SU-DHL-6 (cell line): Measurements from ENCODE around the gene KLF18.

Experiments
- H2AFZ ChIP-seq: fragments of 200-600 bp; sonication (generic); 2 replicates; pipeline ENCODE4 v1.6.1; 2014; ENCODE audit warnings: low read depth, mild to moderate bottlenecking, moderate library complexity, mixed read lengths, antibody characterized with exemption, low read length; ENCODE audit not compliant: severe bottlenecking
- H3F3A ChIP-seq: fragments of 200-600 bp; shearing (Covaris generic); 2 replicates; pipeline ENCODE4 v1.6.0; 2016; ENCODE audit warnings: antibody characterized with exemption, mild to moderate bottlenecking; ENCODE audit not compliant: insufficient read depth
- H3K27ac ChIP-seq: fragments of 200-600 bp; sonication (generic); 2 replicates; pipeline ENCODE4 v1.5.1; 2016; ENCODE audit warnings: low read depth, mild to moderate bottlenecking, low read length, moderate library complexity, mixed read lengths
- H3K27me3 ChIP-seq: fragments of 200-600 bp; sonication (generic), shearing (Covaris generic); 2 replicates; pipeline ENCODE4 v1.6.0; 2014; ENCODE audit warnings: mild to moderate bottlenecking, low read length
- H3K36me3 ChIP-seq: fragments of 200-600 bp; sonication (generic); 2 replicates; pipeline ENCODE4 v1.6.1; 2014; ENCODE audit warnings: mild to moderate bottlenecking, low read length, mixed read lengths
- H3K4me2 ChIP-seq: fragments of 300-600, 200-600 bp; shearing (Covaris generic), sonication (generic); 2 replicates; pipeline ENCODE4 v1.6.0; 2014; ENCODE audit warnings: low read length, low read depth, mild to moderate bottlenecking; ENCODE audit not compliant: poor library complexity, severe bottlenecking
- H3K4me3 ChIP-seq: fragments of 200-600 bp; sonication (generic); 2 replicates; pipeline ENCODE4 v1.5.1; 2014; ENCODE audit warnings: antibody characterized with exemption, low read length, mild to moderate bottlenecking, mixed read lengths; ENCODE audit not compliant: insufficient read depth, poor library complexity, severe bottlenecking
- H3K79me2 ChIP-seq: fragments of 200-600 bp; sonication (generic); 2 replicates; pipeline ENCODE4 v1.6.1; 2014; ENCODE audit warnings: mild to moderate bottlenecking, low read length, moderate library complexity; ENCODE audit not compliant: insufficient read depth
- H3K9ac ChIP-seq: fragments of 200-600 bp; sonication (generic); 2 replicates; pipeline ENCODE4 v1.7.0; 2014; ENCODE audit warnings: mild to moderate bottlenecking, low read length
- H3K9me2 ChIP-seq: fragments of 200-600 bp; sonication (generic); replicated peaks from 2 replicates; pipeline ENCODE4 v1.6.1; 2014; ENCODE audit warnings: low read length; ENCODE audit not compliant: insufficient read depth
- H3K9me3 ChIP-seq: fragments of 200-600 bp; sonication (generic); 2 replicates; pipeline ENCODE4 v1.6.1; 2014; ENCODE audit warnings: low read length, mixed read lengths; ENCODE audit not compliant: insufficient read depth
- H4K20me1 ChIP-seq: fragments of 200-600 bp; sonication (generic); 2 replicates; pipeline ENCODE4 v1.6.1; 2014; ENCODE audit warnings: low read depth, mild to moderate bottlenecking, antibody characterized with exemption, low read length, moderate library complexity, mixed read lengths
- EZH2phosphoT487 ChIP-seq: fragments of 200-600 bp; sonication (generic), shearing (Covaris generic); conservative IDR thresholded peaks from 2 replicates; pipeline ENCODE4 v1.6.1; 2018; ENCODE audit warnings: mild to moderate bottlenecking, antibody characterized with exemption, low read length, moderate library complexity, mixed read lengths
- TF ChIP-seq, protein P1 (sequence below): fragments of 200-600 bp; sonication (generic); IDR thresholded peaks from one replicate; pipeline ENCODE4 v1.5.1; 2017; ENCODE audit warnings: antibody characterized with exemption, mild to moderate bottlenecking, low read length, moderate library complexity; ENCODE audit not compliant: insufficient read depth, poor library complexity, severe bottlenecking

Gene KLF18

DNA sequence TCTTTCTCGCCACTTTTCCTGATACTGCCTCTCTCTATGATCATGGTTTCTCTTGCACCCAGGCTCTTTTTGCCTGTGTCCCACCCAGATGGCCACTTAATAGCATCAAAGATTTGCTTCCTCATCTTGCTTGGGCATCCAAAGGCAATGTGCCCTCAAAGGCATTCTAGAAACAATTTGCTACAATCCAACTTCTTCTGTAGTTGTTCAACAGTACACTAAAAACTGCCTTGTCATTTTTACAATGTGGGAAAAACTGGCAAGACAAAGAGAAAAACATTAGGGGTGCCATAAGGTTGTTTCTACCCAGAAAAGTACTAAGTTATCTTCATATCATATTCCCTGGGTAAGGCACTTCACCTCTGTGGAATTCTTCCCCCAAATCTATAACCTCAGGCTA lies 16.5 kb upstream of the KLF18 start:
- no peaks in the 10 kb centered on the region for H3K36me3 ChIP-seq
- H3K9me3 ChIP-seq, result no peaks in the 10 kb centered on the region
- H2AFZ ChIP-seq, result no peak overlapping the region
- H3K4me2 ChIP-seq, result no peak overlapping the region
- H3K79me2 ChIP-seq, result no peaks in the 10 kb centered on the region
- H3K27me3 ChIP-seq, result no peaks in the 10 kb centered on the region
- H3F3A ChIP-seq, result no peaks in the 10 kb centered on the region
- H4K20me1 ChIP-seq, result no peaks in the 10 kb centered on the region
- H3K4me3 ChIP-seq, result no peak overlapping the region
- no peak for TF ChIP-seq EZH2phosphoT487
- TF ChIP-seq, protein P1, sequence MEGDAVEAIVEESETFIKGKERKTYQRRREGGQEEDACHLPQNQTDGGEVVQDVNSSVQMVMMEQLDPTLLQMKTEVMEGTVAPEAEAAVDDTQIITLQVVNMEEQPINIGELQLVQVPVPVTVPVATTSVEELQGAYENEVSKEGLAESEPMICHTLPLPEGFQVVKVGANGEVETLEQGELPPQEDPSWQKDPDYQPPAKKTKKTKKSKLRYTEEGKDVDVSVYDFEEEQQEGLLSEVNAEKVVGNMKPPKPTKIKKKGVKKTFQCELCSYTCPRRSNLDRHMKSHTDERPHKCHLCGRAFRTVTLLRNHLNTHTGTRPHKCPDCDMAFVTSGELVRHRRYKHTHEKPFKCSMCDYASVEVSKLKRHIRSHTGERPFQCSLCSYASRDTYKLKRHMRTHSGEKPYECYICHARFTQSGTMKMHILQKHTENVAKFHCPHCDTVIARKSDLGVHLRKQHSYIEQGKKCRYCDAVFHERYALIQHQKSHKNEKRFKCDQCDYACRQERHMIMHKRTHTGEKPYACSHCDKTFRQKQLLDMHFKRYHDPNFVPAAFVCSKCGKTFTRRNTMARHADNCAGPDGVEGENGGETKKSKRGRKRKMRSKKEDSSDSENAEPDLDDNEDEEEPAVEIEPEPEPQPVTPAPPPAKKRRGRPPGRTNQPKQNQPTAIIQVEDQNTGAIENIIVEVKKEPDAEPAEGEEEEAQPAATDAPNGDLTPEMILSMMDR, result no peak
- no peak overlapping the region for H3K27ac ChIP-seq
- no peaks in the 10 kb centered on the region for H3K9me2 ChIP-seq
- H3K9ac ChIP-seq, result no peak overlapping the region

DNA sequence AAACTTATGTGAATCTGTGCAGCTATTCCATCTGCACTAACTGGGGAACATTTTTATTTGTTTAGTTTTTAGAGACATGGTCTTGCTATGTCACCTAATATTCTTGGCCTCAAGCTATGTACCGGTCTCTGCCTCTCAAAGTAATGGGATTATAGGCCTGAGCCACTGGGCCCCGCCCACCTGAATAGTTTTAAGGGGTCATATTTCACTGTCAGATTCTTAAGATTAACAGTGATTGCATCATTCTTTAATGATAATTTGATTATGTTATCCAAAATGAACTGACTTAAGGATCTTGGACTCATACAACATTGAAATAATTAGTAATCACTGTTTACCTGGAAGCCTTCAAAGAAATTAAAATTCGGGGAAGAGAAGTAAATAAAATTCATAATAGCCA lies 12.6 kb upstream of the KLF18 start:
- no peak overlapping the region for H3K4me3 ChIP-seq
- no peak overlapping the region for H2AFZ ChIP-seq
- H3K27ac ChIP-seq, result no peak overlapping the region
- H3K9me2 ChIP-seq, result no peaks in the 10 kb centered on the region
- H3K9me3 ChIP-seq, result no peaks in the 10 kb centered on the region
- no peaks in the 10 kb centered on the region for H3K36me3 ChIP-seq
- no peak overlapping the region for H3K4me2 ChIP-seq
- H3K79me2 ChIP-seq, result no peaks in the 10 kb centered on the region
- H3K27me3 ChIP-seq, result no peaks in the 10 kb centered on the region
- H3F3A ChIP-seq, result no peaks in the 10 kb centered on the region
- no peaks in the 10 kb centered on the region for H4K20me1 ChIP-seq
- H3K9ac ChIP-seq, result no peak overlapping the region
- TF ChIP-seq, protein P1, result no peak
- TF ChIP-seq EZH2phosphoT487, result no peak

DNA sequence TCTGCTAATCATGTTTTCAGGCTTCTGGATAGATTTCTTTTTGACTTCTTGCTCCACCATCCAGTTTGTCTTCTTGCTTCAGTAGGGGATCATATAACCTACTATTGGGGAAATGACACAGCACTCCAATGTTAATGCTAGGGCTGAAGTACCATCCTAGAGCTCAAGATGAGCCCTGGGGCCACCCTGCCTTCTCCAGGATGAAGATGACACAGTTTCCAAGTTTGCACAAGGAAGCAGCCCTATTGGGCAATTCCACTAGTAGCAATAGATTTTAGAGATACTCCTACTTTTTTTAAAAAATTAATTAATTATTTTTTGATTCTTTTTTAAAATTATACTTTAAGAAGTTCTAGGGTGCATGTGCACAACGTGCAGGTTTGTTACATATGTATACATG lies 11.3 kb upstream of the KLF18 start:
- H3K36me3 ChIP-seq, result no peaks in the 10 kb centered on the region
- H2AFZ ChIP-seq, result no peak overlapping the region
- H3K27ac ChIP-seq, result no peak overlapping the region
- H3K9me2 ChIP-seq, result no peaks in the 10 kb centered on the region
- H3K4me3 ChIP-seq, result no peak overlapping the region
- H3K4me2 ChIP-seq, result no peak overlapping the region
- no peaks in the 10 kb centered on the region for H3K27me3 ChIP-seq
- no peak for TF ChIP-seq EZH2phosphoT487
- TF ChIP-seq, protein P1, result no peak
- no peaks in the 10 kb centered on the region for H3K79me2 ChIP-seq
- no peaks in the 10 kb centered on the region for H3K9me3 ChIP-seq
- H3F3A ChIP-seq, result no peaks in the 10 kb centered on the region
- no peaks in the 10 kb centered on the region for H4K20me1 ChIP-seq
- H3K9ac ChIP-seq, result no peak overlapping the region
